GM23338 (cell line): ENCODE data around the gene OR52D1. TPM values are rescaled to one million over a fixed set of nuclear protein-coding genes. Genes with fewer than 3 reads are reported as not detected.

ENCODE experiments used
- EZH2 ChIP-seq: fragments of 200-600 bp; sonication (generic); IDR thresholded peaks from one replicate; pipeline ENCODE4 v1.8.0; 2017; ENCODE audit warnings: antibody characterized with exemption, mild to moderate bottlenecking, low read depth; ENCODE audit not compliant: unreplicated experiment
- POLR2AphosphoS5 ChIP-seq: IDR thresholded peaks from 2 replicates; pipeline ENCODE4 v1.6.1; 2016; ENCODE audit warnings: antibody characterized with exemption, low read depth
- ZNF331 ChIP-seq: fragments of 250-450 bp; sonication (Bioruptor Pico); IDR thresholded peaks from 2 replicates; pipeline ENCODE4 v1.5.0; 2020; ENCODE audit warnings: low read depth, mild to moderate bottlenecking, moderate library complexity
- polyA plus RNA-seq: library from polyadenylated mRNA; unstranded; fragments of >200 nt; fragmentation: Nextera tagmentation; extraction: Ambion mirVana; gene quantifications from 2 replicates; pipeline ENCODE4 v1.2.1, GENCODE V29; 2016
- total RNA-seq: library from RNA; depleted of rRNA; stranded (reverse); fragments of >200 nt; shearing (Covaris generic); gene quantifications from 2 replicates; pipeline ENCODE4 v1.2.3, GENCODE V29; 2014; rRNA removed
- TF ChIP-seq, protein P1 (sequence below): IDR thresholded peaks from one replicate; pipeline ENCODE4 v1.6.1; 2018; ENCODE audit warnings: antibody characterized with exemption; ENCODE audit not compliant: unreplicated experiment
- TF ChIP-seq, protein P2 (sequence below), 2 experiments: fragments of 200-600 bp in 1 of 2; sonication (generic) in 1 of 2; conservative IDR thresholded peaks; 2 replicates each; pipeline versions ENCODE4 v1.5.1 to v1.6.1; 2016 to 2017; ENCODE audit warnings: antibody characterized with exemption in 2 of 2, low read depth in 2 of 2, mild to moderate bottlenecking in 2 of 2, moderate library complexity in 1 of 2

The OR52D1 gene
- total and polyA plus RNA-seq, 2 experiments from 2014 or later = not detected

DNA sequence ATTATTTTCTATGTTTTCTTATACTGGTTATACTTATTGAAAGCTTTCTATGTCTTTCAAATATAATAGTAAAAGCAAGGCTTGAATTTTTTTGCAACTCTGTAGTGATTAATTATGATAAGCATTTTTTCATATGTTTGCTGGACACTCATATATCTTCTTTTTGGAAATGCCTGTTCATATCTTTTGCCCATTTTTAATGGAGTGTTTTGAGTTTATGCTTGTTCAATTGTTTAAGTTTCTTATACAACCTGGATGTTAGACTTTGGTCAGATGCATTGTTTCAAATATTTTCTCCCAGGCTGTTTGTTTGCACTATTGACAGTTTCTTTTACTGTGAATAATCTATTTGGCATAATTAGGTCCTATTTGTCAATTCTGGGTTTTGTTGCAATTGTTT is 48.0 kb downstream of the OR52D1 start (continued):
- TF ChIP-seq, protein P1, sequence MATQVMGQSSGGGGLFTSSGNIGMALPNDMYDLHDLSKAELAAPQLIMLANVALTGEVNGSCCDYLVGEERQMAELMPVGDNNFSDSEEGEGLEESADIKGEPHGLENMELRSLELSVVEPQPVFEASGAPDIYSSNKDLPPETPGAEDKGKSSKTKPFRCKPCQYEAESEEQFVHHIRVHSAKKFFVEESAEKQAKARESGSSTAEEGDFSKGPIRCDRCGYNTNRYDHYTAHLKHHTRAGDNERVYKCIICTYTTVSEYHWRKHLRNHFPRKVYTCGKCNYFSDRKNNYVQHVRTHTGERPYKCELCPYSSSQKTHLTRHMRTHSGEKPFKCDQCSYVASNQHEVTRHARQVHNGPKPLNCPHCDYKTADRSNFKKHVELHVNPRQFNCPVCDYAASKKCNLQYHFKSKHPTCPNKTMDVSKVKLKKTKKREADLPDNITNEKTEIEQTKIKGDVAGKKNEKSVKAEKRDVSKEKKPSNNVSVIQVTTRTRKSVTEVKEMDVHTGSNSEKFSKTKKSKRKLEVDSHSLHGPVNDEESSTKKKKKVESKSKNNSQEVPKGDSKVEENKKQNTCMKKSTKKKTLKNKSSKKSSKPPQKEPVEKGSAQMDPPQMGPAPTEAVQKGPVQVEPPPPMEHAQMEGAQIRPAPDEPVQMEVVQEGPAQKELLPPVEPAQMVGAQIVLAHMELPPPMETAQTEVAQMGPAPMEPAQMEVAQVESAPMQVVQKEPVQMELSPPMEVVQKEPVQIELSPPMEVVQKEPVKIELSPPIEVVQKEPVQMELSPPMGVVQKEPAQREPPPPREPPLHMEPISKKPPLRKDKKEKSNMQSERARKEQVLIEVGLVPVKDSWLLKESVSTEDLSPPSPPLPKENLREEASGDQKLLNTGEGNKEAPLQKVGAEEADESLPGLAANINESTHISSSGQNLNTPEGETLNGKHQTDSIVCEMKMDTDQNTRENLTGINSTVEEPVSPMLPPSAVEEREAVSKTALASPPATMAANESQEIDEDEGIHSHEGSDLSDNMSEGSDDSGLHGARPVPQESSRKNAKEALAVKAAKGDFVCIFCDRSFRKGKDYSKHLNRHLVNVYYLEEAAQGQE = no peak
- TF ChIP-seq, protein P2, sequence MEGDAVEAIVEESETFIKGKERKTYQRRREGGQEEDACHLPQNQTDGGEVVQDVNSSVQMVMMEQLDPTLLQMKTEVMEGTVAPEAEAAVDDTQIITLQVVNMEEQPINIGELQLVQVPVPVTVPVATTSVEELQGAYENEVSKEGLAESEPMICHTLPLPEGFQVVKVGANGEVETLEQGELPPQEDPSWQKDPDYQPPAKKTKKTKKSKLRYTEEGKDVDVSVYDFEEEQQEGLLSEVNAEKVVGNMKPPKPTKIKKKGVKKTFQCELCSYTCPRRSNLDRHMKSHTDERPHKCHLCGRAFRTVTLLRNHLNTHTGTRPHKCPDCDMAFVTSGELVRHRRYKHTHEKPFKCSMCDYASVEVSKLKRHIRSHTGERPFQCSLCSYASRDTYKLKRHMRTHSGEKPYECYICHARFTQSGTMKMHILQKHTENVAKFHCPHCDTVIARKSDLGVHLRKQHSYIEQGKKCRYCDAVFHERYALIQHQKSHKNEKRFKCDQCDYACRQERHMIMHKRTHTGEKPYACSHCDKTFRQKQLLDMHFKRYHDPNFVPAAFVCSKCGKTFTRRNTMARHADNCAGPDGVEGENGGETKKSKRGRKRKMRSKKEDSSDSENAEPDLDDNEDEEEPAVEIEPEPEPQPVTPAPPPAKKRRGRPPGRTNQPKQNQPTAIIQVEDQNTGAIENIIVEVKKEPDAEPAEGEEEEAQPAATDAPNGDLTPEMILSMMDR (conservative IDR thresholded peaks at IDR 0.05; ENCODE audit: low read depth in 2 of 2) = no peak
- no peak for TF ChIP-seq POLR2AphosphoS5
- no peak for TF ChIP-seq ZNF331 (CRISPR knock-in tag)
- TF ChIP-seq EZH2 = no peak

Other genes with a start within 250 kb of the OR52D1 start
- gene HBG1, start 238.8 kb upstream of the OR52D1 start, total RNA-seq = not detected in 2 replicates
- gene HBG1, start 238.8 kb upstream of the OR52D1 start, polyA plus RNA-seq = not detected in 2 replicates
- gene HBG2, start 233.9 kb upstream of the OR52D1 start, total RNA-seq = not detected in 2 replicates
- gene HBG2, start 233.9 kb upstream of the OR52D1 start, polyA plus RNA-seq = not detected in 2 replicates
- gene HBE1, start 218.7 kb upstream of the OR52D1 start, total RNA-seq = 1.0 TPM in 1 of 2 replicates, not detected in the other
- gene HBE1, start 218.7 kb upstream of the OR52D1 start, polyA plus RNA-seq = not detected in 2 replicates
- not detected in 2 replicates for gene OR51B4, start 186.7 kb upstream of the OR52D1 start, total RNA-seq
- gene OR51B4, start 186.7 kb upstream of the OR52D1 start, polyA plus RNA-seq = not detected in 2 replicates
- gene OR51B2, start 164.4 kb upstream of the OR52D1 start, total RNA-seq = not detected in 2 replicates
- gene OR51B2, start 164.4 kb upstream of the OR52D1 start, polyA plus RNA-seq = not detected in 2 replicates
- gene OR51B5, start 145.2 kb upstream of the OR52D1 start, total RNA-seq = not detected in 2 replicates
- not detected in 2 replicates for gene OR51B5, start 145.2 kb upstream of the OR52D1 start, polyA plus RNA-seq
- gene OR51B6, start 137.2 kb upstream of the OR52D1 start, total RNA-seq = not detected in 2 replicates
- not detected in 2 replicates for gene OR51B6, start 137.2 kb upstream of the OR52D1 start, polyA plus RNA-seq
- 0.03 and 0.35 TPM in 2 replicates for gene OR51M1, start 104.9 kb upstream of the OR52D1 start, total RNA-seq
- not detected in 2 replicates for gene OR51M1, start 104.9 kb upstream of the OR52D1 start, polyA plus RNA-seq
- gene OR51Q1, start 66.6 kb upstream of the OR52D1 start, total RNA-seq = not detected in 2 replicates
- gene OR51Q1, start 66.6 kb upstream of the OR52D1 start, polyA plus RNA-seq = not detected in 2 replicates
- 1.1 TPM in 1 of 2 replicates, not detected in the other for gene OR51I1, start 47.2 kb upstream of the OR52D1 start, total RNA-seq
- not detected in 2 replicates for gene OR51I1, start 47.2 kb upstream of the OR52D1 start, polyA plus RNA-seq
- gene OR51I2, start 39.4 kb upstream of the OR52D1 start, total RNA-seq = not detected in 2 replicates
- gene OR51I2, start 39.4 kb upstream of the OR52D1 start, polyA plus RNA-seq = not detected in 2 replicates
- gene UBQLN3, start 21.3 kb downstream of the OR52D1 start, total RNA-seq = not detected in 2 replicates
- gene UBQLN3, start 21.3 kb downstream of the OR52D1 start, polyA plus RNA-seq = not detected in 2 replicates
- gene UBQLNL, start 28.0 kb downstream of the OR52D1 start, total RNA-seq = 0.35 and 0.52 TPM in 2 replicates
- 0.09 TPM in 1 of 2 replicates, not detected in the other for gene UBQLNL, start 28.0 kb downstream of the OR52D1 start, polyA plus RNA-seq
- 0.28 TPM in 1 of 2 replicates, not detected in the other for gene OR52H1, start 59.9 kb downstream of the OR52D1 start, total RNA-seq
- not detected in 2 replicates for gene OR52H1, start 59.9 kb downstream of the OR52D1 start, polyA plus RNA-seq
- not detected in 2 replicates for gene OR52B6, start 92.2 kb downstream of the OR52D1 start, total RNA-seq
- gene OR52B6, start 92.2 kb downstream of the OR52D1 start, polyA plus RNA-seq = not detected in 2 replicates
- 49.0 and 50.8 TPM in 2 replicates for gene TRIM6, start 108.0 kb downstream of the OR52D1 start, total RNA-seq
- 24.3 and 26.4 TPM in 2 replicates for gene TRIM6, start 108.0 kb downstream of the OR52D1 start, polyA plus RNA-seq
- 1.1 and 2.6 TPM in 2 replicates for gene TRIM34, start 136.3 kb downstream of the OR52D1 start, total RNA-seq
- 0.57 and 1.9 TPM in 2 replicates for gene TRIM34, start 136.3 kb downstream of the OR52D1 start, polyA plus RNA-seq
- 17.7 and 20.8 TPM in 2 replicates for gene TRIM5, start 196.4 kb downstream of the OR52D1 start, total RNA-seq
- 16.1 and 21.0 TPM in 2 replicates for gene TRIM5, start 196.4 kb downstream of the OR52D1 start, polyA plus RNA-seq
- gene TRIM22, start 201.1 kb downstream of the OR52D1 start, total RNA-seq = 30.9 and 41.1 TPM in 2 replicates
- gene TRIM22, start 201.1 kb downstream of the OR52D1 start, polyA plus RNA-seq = 17.8 and 23.9 TPM in 2 replicates
- 0.28 TPM in 1 of 2 replicates, not detected in the other for gene OR56B1, start 247.8 kb downstream of the OR52D1 start, total RNA-seq
- not detected in 2 replicates for gene OR56B1, start 247.8 kb downstream of the OR52D1 start, polyA plus RNA-seq